OCI-LY1 (cell line): Measurements from ENCODE around the gene PIP4K2A.

Source experiments
- EZH2 ChIP-seq: fragments of 200-600 bp; sonication (generic), shearing (Covaris generic); IDR thresholded peaks from 2 replicates; pipeline ENCODE4 v1.8.0; 2017; ENCODE audit warnings: borderline replicate concordance, mixed run types, mild to moderate bottlenecking, antibody characterized with exemption, low read length, moderate library complexity, mixed read lengths
- TF ChIP-seq, protein P1 (sequence below): fragments of 200-600 bp; sonication (generic), shearing (Covaris generic); IDR thresholded peaks from 2 replicates; pipeline ENCODE4 v1.5.1; 2017; ENCODE audit warnings: mild to moderate bottlenecking, antibody characterized with exemption, low read length, moderate library complexity, mixed read lengths

DNA sequence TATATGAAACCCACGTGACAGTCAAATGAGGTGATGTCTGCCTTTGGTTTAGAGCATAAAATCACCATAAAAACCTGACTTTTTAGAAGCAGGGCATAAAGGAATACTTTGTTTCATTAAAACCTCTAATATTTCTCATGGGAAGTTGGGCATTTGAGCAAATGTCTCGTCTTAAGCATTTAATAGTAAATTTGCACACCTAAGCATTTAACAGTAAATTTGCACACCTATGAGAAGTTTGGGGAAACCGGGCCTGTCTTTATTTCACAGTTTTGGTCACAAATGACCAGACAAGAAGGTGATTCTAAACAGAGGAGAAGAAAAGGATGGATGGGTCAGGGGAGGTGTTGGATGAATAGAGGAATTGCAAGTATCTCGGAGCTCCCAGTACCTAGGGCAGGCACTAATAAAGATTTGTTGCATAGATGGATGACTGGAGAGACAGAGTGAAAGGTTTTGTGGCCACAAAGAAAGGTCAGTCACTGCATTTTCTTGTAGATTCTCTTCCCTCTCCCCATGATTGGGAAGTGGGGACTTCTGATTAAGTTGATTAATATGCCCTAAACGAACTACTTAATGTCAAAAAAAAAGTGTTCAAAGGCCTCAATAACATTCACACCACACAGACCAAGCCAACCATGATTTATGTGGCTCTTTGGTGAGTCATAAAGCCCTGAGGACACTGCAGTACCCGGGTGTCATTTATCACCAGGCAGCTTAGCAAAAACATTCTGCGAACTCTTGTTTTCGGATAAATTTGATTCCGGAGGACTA lies 210.9 kb downstream of the PIP4K2A start:
- TF ChIP-seq, protein P1, sequence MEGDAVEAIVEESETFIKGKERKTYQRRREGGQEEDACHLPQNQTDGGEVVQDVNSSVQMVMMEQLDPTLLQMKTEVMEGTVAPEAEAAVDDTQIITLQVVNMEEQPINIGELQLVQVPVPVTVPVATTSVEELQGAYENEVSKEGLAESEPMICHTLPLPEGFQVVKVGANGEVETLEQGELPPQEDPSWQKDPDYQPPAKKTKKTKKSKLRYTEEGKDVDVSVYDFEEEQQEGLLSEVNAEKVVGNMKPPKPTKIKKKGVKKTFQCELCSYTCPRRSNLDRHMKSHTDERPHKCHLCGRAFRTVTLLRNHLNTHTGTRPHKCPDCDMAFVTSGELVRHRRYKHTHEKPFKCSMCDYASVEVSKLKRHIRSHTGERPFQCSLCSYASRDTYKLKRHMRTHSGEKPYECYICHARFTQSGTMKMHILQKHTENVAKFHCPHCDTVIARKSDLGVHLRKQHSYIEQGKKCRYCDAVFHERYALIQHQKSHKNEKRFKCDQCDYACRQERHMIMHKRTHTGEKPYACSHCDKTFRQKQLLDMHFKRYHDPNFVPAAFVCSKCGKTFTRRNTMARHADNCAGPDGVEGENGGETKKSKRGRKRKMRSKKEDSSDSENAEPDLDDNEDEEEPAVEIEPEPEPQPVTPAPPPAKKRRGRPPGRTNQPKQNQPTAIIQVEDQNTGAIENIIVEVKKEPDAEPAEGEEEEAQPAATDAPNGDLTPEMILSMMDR = no peak
- no peak for TF ChIP-seq EZH2
